ENCODE data around the gene EHMT2. TPM values are rescaled to one million over a fixed set of nuclear protein-coding genes. Genes with fewer than 3 reads are reported as not detected.

EHMT2 gene
- total RNA-seq, 1 donor from 2014 or later: 35.8 TPM

GRCh38 chr6:31901953-31902643 lies 4.6 kb upstream of the EHMT2 start, which contains the start of gene ZBTB12:
TSS of gene ZBTB12 (minus strand) at chr6:31902086. CDS start at chr6:31901305, 781 bp downstream.
- no peaks in the 10 kb centered on the region for H3K27me3 ChIP-seq (ENCODE audit: insufficient read depth, low read length)
- H3K4me2 ChIP-seq (ENCODE audit: low read length): peak within 1 kb of the TSS; percentile 92
- no peaks in the 10 kb centered on the region for H3K36me3 ChIP-seq (ENCODE audit: insufficient read depth, low read length)
- peak within 1 kb of the TSS; percentile 51 for H3K27ac ChIP-seq (ENCODE audit: low read depth, low read length)
- peaks cover 4% of the 10 kb centered on the region for H4K20me1 ChIP-seq (ENCODE audit: insufficient read depth, low read length)
- H3K9ac ChIP-seq (ENCODE audit: low read length): peak within 1 kb of the TSS; percentile 72
- no peaks in the 10 kb centered on the region for H3K9me3 ChIP-seq (ENCODE audit: insufficient read depth, low read depth, low read length)
- Mint-ChIP-seq H3K27ac (ENCODE audit: unreplicated experiment) (peak within 1 kb of the TSS; percentile 87), H3K36me3 (ENCODE audit: low read depth, unreplicated experiment) (no peaks in the 10 kb centered on the region), H3K27me3 (ENCODE audit: low read depth, unreplicated experiment) (peaks cover 9% of the 10 kb centered on the region), H3K4me1 (ENCODE audit: low read depth, unreplicated experiment) (peaks cover 11% of the 10 kb centered on the region), H3K4me3 (ENCODE audit: unreplicated experiment) (peak within 1 kb of the TSS; percentile 82), H3K9me3 (ENCODE audit: unreplicated experiment) (no peaks in the 10 kb centered on the region)
- H3K79me2 ChIP-seq (ENCODE audit: insufficient read depth, low read length): peaks cover 14% of the 10 kb centered on the region
- FAIRE-seq (no peak), DNase-seq (ENCODE audit: low read depth) (peak; percentile 94)
- no peak for TF ChIP-seq EZH2 (IDR thresholded peaks at IDR 0.05; ENCODE audit: insufficient read depth, low read length)
- TF ChIP-seq, protein P1, sequence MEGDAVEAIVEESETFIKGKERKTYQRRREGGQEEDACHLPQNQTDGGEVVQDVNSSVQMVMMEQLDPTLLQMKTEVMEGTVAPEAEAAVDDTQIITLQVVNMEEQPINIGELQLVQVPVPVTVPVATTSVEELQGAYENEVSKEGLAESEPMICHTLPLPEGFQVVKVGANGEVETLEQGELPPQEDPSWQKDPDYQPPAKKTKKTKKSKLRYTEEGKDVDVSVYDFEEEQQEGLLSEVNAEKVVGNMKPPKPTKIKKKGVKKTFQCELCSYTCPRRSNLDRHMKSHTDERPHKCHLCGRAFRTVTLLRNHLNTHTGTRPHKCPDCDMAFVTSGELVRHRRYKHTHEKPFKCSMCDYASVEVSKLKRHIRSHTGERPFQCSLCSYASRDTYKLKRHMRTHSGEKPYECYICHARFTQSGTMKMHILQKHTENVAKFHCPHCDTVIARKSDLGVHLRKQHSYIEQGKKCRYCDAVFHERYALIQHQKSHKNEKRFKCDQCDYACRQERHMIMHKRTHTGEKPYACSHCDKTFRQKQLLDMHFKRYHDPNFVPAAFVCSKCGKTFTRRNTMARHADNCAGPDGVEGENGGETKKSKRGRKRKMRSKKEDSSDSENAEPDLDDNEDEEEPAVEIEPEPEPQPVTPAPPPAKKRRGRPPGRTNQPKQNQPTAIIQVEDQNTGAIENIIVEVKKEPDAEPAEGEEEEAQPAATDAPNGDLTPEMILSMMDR (IDR thresholded peaks at IDR 0.05; ENCODE audit: insufficient read depth, low read depth, low read length): no peak
- H3K4me1 ChIP-seq (ENCODE audit: insufficient read depth, low read length): peaks cover 16% of the 10 kb centered on the region
- H2AFZ ChIP-seq (ENCODE audit: low read depth, low read length): peak within 1 kb of the TSS; percentile 90
- peak within 1 kb of the TSS; percentile 66 for H3K4me3 ChIP-seq (ENCODE audit: insufficient read depth, low read depth, low read length)

DNA sequence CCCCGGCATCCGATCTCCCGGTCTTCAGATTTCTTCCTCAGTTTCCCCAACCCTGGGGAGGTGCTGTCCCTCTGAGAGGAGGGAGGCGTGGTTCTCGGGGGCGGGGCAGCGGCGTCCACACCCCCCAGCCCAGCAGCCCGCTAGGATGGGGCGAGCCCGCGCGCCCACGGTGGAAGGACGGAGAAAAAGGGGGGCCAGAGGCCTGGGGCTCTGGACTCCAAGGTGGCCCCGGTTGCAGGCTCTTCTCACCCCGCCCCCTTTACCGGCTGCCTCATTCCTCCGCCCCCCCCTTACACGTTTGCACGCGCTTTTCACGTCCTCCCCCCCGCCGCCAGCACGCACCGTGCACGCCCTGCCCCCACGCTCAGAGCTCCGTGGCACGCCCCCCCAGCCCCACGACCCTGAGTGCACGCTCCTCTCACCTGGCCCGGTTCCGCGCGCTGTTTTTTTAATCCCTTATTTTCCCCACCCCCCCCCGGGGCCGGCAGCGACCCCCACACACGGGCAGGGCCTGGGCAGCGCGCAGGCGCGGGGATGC lies 4.0 kb upstream of the EHMT2 start:
- H4K20me1 ChIP-seq (ENCODE audit: insufficient read depth, low read length): peaks cover 4% of the 10 kb centered on the region
- Mint-ChIP-seq H3K4me3 (ENCODE audit: unreplicated experiment) (peak overlapping the region; percentile 68), H3K27ac (ENCODE audit: unreplicated experiment) (no peak overlapping the region), H3K36me3 (ENCODE audit: low read depth, unreplicated experiment) (no peaks in the 10 kb centered on the region), H3K27me3 (ENCODE audit: low read depth, unreplicated experiment) (peaks cover 9% of the 10 kb centered on the region), H3K9me3 (ENCODE audit: unreplicated experiment) (no peaks in the 10 kb centered on the region), H3K4me1 (ENCODE audit: low read depth, unreplicated experiment) (peaks cover 11% of the 10 kb centered on the region)
- DNase-seq (ENCODE audit: low read depth) (peak; percentile 32), FAIRE-seq (no peak)
- no peak overlapping the region for H3K27ac ChIP-seq (ENCODE audit: low read depth, low read length)
- peak overlapping the region; percentile 66 for H3K4me3 ChIP-seq (ENCODE audit: insufficient read depth, low read depth, low read length)
- peak overlapping the region; percentile 45 for H2AFZ ChIP-seq (ENCODE audit: low read depth, low read length)
- H3K27me3 ChIP-seq (ENCODE audit: insufficient read depth, low read length): no peaks in the 10 kb centered on the region
- peak overlapping the region; percentile 72 for H3K9ac ChIP-seq (ENCODE audit: low read length)
- H3K36me3 ChIP-seq (ENCODE audit: insufficient read depth, low read length): no peaks in the 10 kb centered on the region
- TF ChIP-seq, protein P1 (IDR thresholded peaks at IDR 0.05; ENCODE audit: insufficient read depth, low read depth, low read length): no peak
- no peak for TF ChIP-seq EZH2 (IDR thresholded peaks at IDR 0.05; ENCODE audit: insufficient read depth, low read length)
- H3K4me2 ChIP-seq (ENCODE audit: low read length): peak overlapping the region; percentile 92
- peaks cover 14% of the 10 kb centered on the region for H3K79me2 ChIP-seq (ENCODE audit: insufficient read depth, low read length)
- peaks cover 20% of the 10 kb centered on the region for H3K4me1 ChIP-seq (ENCODE audit: insufficient read depth, low read length)
- H3K9me3 ChIP-seq (ENCODE audit: insufficient read depth, low read depth, low read length): no peaks in the 10 kb centered on the region

Measured in astrocyte (in vitro differentiated cells and primary cell).